Gastroesophageal sphincter (tissue), 4 donors: Measurements from ENCODE around the gene MGAT2. TPM values are rescaled to one million over a fixed set of nuclear protein-coding genes. Genes with fewer than 3 reads are reported as not detected.
A peak's percentile ranks its signal among the peaks of the same experiment; 100 is the strongest.

Experiments used
- ATAC-seq: fragments of 150-250 bp; one replicate; pipeline ENCODE4 v1.9.1; 2016; ENCODE audit warnings: mild to moderate bottlenecking, moderate library complexity
- H3K27ac ChIP-seq, 4 donors: fragments of 200-600 bp; sonication (generic) in 3 of 4; 1 replicate in 3 of 4; 2 replicates in 1 of 4; pipeline ENCODE4 v1.5.1; 2016 to 2019
- H3K27me3 ChIP-seq: fragments of 200-600 bp; sonication (generic); one replicate; pipeline ENCODE4 v1.5.1; 2019
- H3K36me3 ChIP-seq, 2 donors: fragments of 200-600 bp; sonication (generic); one replicate each; pipeline ENCODE4 v1.5.1; 2019; ENCODE audit warnings: control low read depth in 1 of 2
- H3K4me1 ChIP-seq, 3 donors: fragments of 200-600 bp; sonication (generic); 1 replicate in 2 of 3; 2 replicates in 1 of 3; pipeline ENCODE4 v1.5.1; 2016 to 2019; ENCODE audit warnings: control low read depth in 2 of 3
- H3K4me3 ChIP-seq, 2 donors: fragments of 200-600 bp; sonication (generic); one replicate each; pipeline ENCODE4 v1.5.1; 2019; ENCODE audit warnings: mild to moderate bottlenecking in 1 of 2, moderate library complexity in 1 of 2
- H3K9me3 ChIP-seq, 3 donors: fragments of 200-600 bp; sonication (generic); one replicate each; pipeline ENCODE4 v1.5.1; 2017 to 2019; ENCODE audit warnings: control low read depth in 2 of 3
- EP300 ChIP-seq: sonication (generic); formaldehyde crosslinking; IDR thresholded peaks from one replicate; pipeline ENCODE4 v1.6.1; 2017; ENCODE audit warnings: antibody characterized with exemption, mild to moderate bottlenecking
- POLR2A ChIP-seq, 2 donors: fragments of 450-650 bp; IDR thresholded peaks; one replicate each; pipeline ENCODE4 v1.6.1; 2017; ENCODE audit warnings: antibody characterized with exemption in 2 of 2, mild to moderate bottlenecking in 2 of 2, moderate library complexity in 1 of 2
- POLR2AphosphoS5 ChIP-seq: sonication (generic); formaldehyde crosslinking; IDR thresholded peaks from one replicate; pipeline ENCODE4 v1.6.1; 2017; ENCODE audit warnings: antibody characterized with exemption
- whole genome bisulfite sequencing, 2 donors: methylation state at CpG; one replicate each; pipeline ENCODE4 v1.1.5; 2018; ENCODE audit warnings: low coverage in 1 of 2; 5-methylcytosine and 5-hydroxymethylcytosine counted together
- total RNA-seq, 4 donors: library from RNA; depleted of rRNA; stranded (reverse); fragments of >200 nt; gene quantifications; one replicate each; pipeline ENCODE4 v1.1.0, GENCODE V29; 2016
- TF ChIP-seq, protein P1 (sequence below), 4 experiments: fragments of 200-600 bp in 2 of 4; fragments of 450-650 bp in 2 of 4; sonication (generic) in 1 of 4; IDR thresholded peaks; one replicate each; pipeline ENCODE4 v1.5.1; 2017 to 2019; ENCODE audit warnings: antibody characterized with exemption in 4 of 4, mild to moderate bottlenecking in 2 of 4, moderate library complexity in 2 of 4

Gene MGAT2
- total RNA-seq, 4 donors from 2014 or later = 17.4 to 29.8 (median 23.0) TPM

DNA sequence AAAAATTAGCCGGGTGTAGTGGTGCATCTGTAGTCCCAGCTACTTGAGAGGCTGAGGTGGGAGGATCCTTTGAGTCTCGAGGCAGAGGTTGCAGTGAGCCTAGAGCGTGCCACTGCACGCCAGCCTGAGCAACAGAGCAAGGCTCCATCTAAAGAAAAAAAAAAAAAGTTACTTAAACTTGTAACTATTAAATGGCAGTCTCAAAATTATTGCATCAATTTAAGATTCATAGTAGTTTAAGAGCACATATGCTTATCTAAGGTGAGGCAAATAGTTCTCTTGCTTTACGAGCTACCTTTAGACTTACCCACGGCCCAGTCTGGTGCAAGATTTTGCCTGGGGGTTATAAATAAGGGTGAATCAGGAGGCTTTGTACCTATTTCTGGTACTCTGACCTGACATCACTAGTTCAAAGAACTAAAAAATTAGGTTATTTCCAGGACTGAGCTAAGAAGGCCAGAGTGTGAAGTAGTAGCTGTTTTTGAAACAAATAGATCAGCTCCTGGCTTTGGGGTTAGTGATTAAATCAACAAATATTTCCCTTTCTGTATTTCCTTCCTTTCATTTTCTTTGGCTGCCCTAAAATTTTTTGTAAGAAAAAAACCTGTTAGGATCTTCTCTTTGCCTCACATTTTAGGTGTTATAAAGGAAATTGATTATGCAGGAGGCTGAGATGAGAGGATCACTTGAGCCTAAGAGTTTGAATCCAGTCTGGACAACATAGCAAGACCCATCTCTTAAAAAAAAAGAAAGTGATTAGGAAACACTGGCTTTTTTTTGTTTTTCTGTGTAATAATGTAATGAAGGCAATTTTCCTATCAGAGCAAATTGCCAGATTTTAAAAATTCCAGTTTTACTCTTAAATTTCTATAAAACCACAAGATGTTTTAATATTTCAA, 3.6 kb downstream of the MGAT2 start:
- 85 to 89% methylated on average over 6 of the region's 6 CpGs for WGBS, 2 donors
- H3K27me3 ChIP-seq = no peaks in the 10 kb centered on the region
- H3K9me3 ChIP-seq = no peaks in the 10 kb centered on the region
- TF ChIP-seq, protein P1, sequence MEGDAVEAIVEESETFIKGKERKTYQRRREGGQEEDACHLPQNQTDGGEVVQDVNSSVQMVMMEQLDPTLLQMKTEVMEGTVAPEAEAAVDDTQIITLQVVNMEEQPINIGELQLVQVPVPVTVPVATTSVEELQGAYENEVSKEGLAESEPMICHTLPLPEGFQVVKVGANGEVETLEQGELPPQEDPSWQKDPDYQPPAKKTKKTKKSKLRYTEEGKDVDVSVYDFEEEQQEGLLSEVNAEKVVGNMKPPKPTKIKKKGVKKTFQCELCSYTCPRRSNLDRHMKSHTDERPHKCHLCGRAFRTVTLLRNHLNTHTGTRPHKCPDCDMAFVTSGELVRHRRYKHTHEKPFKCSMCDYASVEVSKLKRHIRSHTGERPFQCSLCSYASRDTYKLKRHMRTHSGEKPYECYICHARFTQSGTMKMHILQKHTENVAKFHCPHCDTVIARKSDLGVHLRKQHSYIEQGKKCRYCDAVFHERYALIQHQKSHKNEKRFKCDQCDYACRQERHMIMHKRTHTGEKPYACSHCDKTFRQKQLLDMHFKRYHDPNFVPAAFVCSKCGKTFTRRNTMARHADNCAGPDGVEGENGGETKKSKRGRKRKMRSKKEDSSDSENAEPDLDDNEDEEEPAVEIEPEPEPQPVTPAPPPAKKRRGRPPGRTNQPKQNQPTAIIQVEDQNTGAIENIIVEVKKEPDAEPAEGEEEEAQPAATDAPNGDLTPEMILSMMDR (IDR thresholded peaks at IDR 0.05) = no peak
- TF ChIP-seq POLR2AphosphoS5 (no peak), EP300 (no peak), POLR2A (IDR thresholded peaks at IDR 0.05) (no peak)
- ATAC-seq = no peak
- H3K27ac ChIP-seq = no peak overlapping the region
- H3K36me3 ChIP-seq = peaks cover 0 to 28% of the 10 kb centered on the region in 2 donors
- H3K4me3 ChIP-seq = no peak overlapping the region
- peaks cover 5 to 42% (median 18%) of the 10 kb centered on the region in 3 donors for H3K4me1 ChIP-seq

DNA sequence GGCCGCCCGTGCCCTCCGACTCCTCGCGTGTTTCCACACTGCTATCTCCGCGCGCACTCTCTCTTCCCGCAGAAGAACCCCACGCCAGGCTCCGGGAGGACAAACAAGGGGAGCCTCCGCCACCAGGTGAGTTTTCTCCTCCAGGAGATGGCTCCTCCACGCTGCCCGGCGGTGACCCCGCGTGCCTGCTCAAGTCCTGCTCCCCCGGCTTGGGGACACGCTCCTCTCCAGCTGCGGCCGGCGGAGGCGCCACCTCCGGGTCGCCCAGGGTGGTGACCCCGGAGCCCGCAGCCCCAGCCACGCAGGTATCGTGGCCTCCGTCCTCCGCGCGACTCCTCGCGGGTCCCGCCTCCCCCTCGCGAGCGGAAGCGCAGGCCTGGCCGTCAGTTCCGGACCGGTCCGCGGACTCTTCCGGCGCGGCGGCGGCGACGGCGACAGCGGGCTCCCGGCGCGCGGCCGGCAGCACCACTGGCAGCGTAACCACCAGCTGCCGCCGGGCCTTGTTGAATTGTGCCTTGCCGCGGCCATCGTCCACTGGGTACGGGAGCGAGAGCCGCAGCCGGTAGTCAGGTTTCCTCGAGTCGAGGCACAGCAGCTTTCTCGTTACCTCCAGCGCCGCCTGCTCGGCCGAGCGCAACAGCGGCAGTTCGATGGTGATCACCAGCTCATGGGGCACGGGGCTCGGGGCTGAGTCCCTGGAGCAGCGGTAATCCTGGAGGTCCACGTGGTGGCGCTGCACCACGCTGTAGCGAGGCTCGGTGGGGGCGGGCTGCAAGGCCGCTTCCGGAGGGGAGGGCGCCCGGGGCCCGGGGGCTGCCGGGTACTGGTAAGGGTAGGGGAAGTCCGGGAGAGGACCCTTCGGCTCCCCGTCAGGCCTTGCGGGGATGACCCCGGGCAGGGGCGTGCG, 13.3 kb downstream of the MGAT2 start:
- H3K9me3 ChIP-seq = no peaks in the 10 kb centered on the region
- H3K4me3 ChIP-seq = peak overlapping the region; percentile 78 to 93
- peaks cover 0 to 12% of the 10 kb centered on the region in 2 donors for H3K36me3 ChIP-seq
- no peaks in the 10 kb centered on the region for H3K27me3 ChIP-seq
- peak overlapping the region; percentile 71 to 97 (median 96) for H3K27ac ChIP-seq
- TF ChIP-seq POLR2A (IDR thresholded peaks at IDR 0.05) = peak; percentile 87 to 89
- peak; percentile 59 for TF ChIP-seq POLR2AphosphoS5
- TF ChIP-seq, protein P1 (IDR thresholded peaks at IDR 0.05) = peak; percentile 60 to 94 (median 72)
- no peak for TF ChIP-seq EP300
- peak; percentile 95 for ATAC-seq
- H3K4me1 ChIP-seq = peaks cover 0 to 48% (median 0%) of the 10 kb centered on the region in 3 donors
- no CpG with 5 or more reads among the region's 101 CpGs for WGBS, 2 donors

DNA sequence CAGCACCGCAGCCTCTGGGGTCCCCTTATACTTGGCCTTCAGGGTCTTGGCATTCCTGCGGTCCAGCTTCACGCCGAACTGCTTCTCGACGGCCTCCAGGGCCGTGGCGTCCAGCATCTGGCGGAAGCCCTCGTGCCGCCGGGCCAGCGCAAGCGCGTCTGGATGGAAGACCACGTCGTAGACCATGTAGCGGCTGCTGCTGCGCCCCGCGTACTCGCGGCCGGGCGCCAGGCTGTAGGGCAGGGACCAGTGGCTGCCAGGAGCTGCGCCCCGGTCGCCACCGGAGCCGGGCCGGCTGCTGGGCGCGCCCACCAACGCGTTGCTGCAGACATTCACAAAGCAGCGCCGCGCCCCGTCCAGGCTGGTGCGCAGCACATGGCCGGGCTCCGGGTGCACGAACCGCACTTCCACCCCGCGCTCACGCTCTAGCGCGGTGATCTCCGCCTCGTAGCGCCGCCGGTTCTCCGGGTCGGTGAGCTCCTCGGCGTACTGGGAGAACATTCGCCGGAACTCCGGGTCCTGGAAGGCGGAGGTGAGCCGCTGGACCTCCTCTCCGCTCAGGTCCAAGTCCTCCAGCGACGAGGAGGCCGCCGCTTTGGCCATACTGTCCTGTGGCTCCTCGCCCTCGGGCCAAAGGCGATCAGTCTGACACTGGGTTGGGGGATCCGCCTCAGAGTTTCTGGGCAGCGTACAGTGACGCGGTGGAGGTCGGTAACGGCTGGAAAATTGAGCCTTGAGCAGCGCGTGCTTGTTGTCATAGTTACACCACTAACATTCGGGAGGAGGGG, 14.1 kb downstream of the MGAT2 start, which contains the start of gene DNAAF2:
DNAAF2 (minus strand) TSS at position 698 of the 788 bp plus-strand sequence; CDS start at position 603, 95 bp downstream.
- H3K36me3 ChIP-seq = peaks cover 0 to 8% of the 10 kb centered on the region in 2 donors
- TF ChIP-seq EP300 (no peak), POLR2AphosphoS5 (peak; percentile 29)
- TF ChIP-seq, protein P1 (IDR thresholded peaks at IDR 0.05) = no peak
- peak; percentile 52 for ATAC-seq
- 0% methylated on average over 1 of the region's 80 CpGs; no CpG with 5 or more reads in 1 of the 2 donors for WGBS, 2 donors
- H3K9me3 ChIP-seq = no peaks in the 10 kb centered on the region
- peak within 1 kb of the TSS; percentile 78 to 93 for H3K4me3 ChIP-seq
- no peaks in the 10 kb centered on the region for H3K27me3 ChIP-seq
- peaks cover 0 to 43% (median 0%) of the 10 kb centered on the region in 3 donors for H3K4me1 ChIP-seq
- peak within 1 kb of the TSS; percentile 71 to 97 (median 96) for H3K27ac ChIP-seq

DNA sequence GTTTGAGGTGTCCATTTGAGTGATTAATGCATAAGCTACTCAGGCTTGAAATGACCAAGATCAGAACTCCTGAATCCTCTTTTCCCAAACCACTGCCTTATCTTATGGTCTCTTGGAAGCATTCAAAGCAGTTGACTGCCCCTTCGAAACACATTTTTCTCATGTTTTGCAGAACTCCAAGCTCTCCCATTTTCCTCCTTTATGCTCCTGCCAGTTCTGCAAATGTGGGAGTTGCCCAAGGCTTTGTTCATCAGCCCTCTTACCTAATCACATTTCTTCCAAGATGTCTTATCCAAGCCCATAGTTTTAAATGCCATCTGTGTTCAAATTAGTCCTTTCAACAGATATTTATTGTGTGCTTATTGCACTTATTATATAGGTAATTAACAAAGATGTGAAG, 16.3 kb downstream of the MGAT2 start:
- Histone ChIP-seq H3K27me3 (no peaks in the 10 kb centered on the region), H3K4me3 (no peak overlapping the region), H3K36me3 (peaks cover 0 to 8% of the 10 kb centered on the region in 2 donors), H3K4me1 (peaks cover 0 to 36% (median 0%) of the 10 kb centered on the region in 3 donors), H3K27ac (no peak overlapping the region), H3K9me3 (no peaks in the 10 kb centered on the region)
- TF ChIP-seq, protein P1 (IDR thresholded peaks at IDR 0.05) = no peak
- TF ChIP-seq POLR2AphosphoS5 = no peak
- no peak for TF ChIP-seq POLR2A (IDR thresholded peaks at IDR 0.05)
- TF ChIP-seq EP300 = no peak
- ATAC-seq = no peak
- WGBS, 2 donors = 73 to 92% methylated on average over 1 of the region's 1 CpG
